Chondrocyte (in vitro differentiated cells): Measurements from ENCODE around the gene RALGPS1. TPM values are rescaled to one million over a fixed set of nuclear protein-coding genes. Genes with fewer than 3 reads are reported as not detected.

Experiments
- DNase-seq: peaks from one replicate; pipeline ENCODE4 v3.0.0; 2021; ENCODE audit warnings: mixed read lengths, low spot score
- H3K27ac Mint-ChIP-seq: one replicate; pipeline ENCODE4 v1.8.0; 2021; ENCODE audit warnings: mild to moderate bottlenecking, moderate library complexity, mixed read lengths; ENCODE audit not compliant: unreplicated experiment
- H3K27me3 Mint-ChIP-seq: 2 replicates; pipeline ENCODE4 v1.8.0; 2021; ENCODE audit warnings: low read depth, mixed read lengths
- H3K36me3 Mint-ChIP-seq: 2 replicates; pipeline ENCODE4 v1.8.0; 2021; ENCODE audit warnings: low read depth, mixed read lengths
- H3K4me1 Mint-ChIP-seq: 2 replicates; pipeline ENCODE4 v1.8.0; 2021; ENCODE audit warnings: low read depth, mild to moderate bottlenecking, mixed read lengths
- H3K4me3 Mint-ChIP-seq: one replicate; pipeline ENCODE4 v1.8.0; 2021; ENCODE audit warnings: mild to moderate bottlenecking, moderate library complexity, mixed read lengths; ENCODE audit not compliant: unreplicated experiment
- H3K9me3 Mint-ChIP-seq: 2 replicates; pipeline ENCODE4 v1.8.0; 2021; ENCODE audit warnings: low read depth, mixed read lengths
- total RNA-seq: library from RNA; stranded (reverse); gene quantifications from 3 replicates; pipeline ENCODE4 v1.2.1, GENCODE V29; 2021
- TF ChIP-seq, protein P1 (sequence below): fragments of 200-600 bp; sonication (generic); IDR thresholded peaks from 2 replicates; pipeline ENCODE4 v1.5.0; 2021; ENCODE audit warnings: antibody characterized with exemption, mild to moderate bottlenecking, moderate library complexity

RALGPS1 gene
- total RNA-seq, 1 donor from 2014 or later: 8.1 TPM

DNA sequence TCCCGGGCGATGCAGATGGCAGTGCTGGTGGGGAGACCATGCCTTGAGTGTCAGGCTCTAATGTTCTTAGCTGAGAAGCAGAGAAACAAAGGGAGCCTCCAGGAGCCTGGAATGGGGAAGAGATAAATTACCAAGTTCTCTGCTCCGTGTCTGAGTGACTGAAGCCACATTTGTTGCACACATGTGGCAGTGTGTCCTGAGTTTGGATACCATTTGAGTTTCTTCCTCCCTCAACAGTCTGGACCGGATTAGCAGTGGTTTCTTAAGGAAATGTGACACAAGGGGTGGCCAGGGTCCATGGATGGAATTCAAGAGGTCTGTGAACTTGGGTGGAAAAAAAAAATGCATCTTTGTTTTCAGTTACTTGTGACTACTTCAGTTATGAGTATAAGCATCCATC, 299.3 kb downstream of the RALGPS1 start:
- Mint-ChIP-seq H3K4me3 (no peak overlapping the region), H3K4me1 (peaks cover 6% of the 10 kb centered on the region), H3K9me3 (no peaks in the 10 kb centered on the region), H3K36me3 (no peaks in the 10 kb centered on the region), H3K27me3 (peaks cover 4% of the 10 kb centered on the region), H3K27ac (no peak overlapping the region)
- no peak for DNase-seq
- TF ChIP-seq, protein P1, sequence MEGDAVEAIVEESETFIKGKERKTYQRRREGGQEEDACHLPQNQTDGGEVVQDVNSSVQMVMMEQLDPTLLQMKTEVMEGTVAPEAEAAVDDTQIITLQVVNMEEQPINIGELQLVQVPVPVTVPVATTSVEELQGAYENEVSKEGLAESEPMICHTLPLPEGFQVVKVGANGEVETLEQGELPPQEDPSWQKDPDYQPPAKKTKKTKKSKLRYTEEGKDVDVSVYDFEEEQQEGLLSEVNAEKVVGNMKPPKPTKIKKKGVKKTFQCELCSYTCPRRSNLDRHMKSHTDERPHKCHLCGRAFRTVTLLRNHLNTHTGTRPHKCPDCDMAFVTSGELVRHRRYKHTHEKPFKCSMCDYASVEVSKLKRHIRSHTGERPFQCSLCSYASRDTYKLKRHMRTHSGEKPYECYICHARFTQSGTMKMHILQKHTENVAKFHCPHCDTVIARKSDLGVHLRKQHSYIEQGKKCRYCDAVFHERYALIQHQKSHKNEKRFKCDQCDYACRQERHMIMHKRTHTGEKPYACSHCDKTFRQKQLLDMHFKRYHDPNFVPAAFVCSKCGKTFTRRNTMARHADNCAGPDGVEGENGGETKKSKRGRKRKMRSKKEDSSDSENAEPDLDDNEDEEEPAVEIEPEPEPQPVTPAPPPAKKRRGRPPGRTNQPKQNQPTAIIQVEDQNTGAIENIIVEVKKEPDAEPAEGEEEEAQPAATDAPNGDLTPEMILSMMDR: no peak

DNA sequence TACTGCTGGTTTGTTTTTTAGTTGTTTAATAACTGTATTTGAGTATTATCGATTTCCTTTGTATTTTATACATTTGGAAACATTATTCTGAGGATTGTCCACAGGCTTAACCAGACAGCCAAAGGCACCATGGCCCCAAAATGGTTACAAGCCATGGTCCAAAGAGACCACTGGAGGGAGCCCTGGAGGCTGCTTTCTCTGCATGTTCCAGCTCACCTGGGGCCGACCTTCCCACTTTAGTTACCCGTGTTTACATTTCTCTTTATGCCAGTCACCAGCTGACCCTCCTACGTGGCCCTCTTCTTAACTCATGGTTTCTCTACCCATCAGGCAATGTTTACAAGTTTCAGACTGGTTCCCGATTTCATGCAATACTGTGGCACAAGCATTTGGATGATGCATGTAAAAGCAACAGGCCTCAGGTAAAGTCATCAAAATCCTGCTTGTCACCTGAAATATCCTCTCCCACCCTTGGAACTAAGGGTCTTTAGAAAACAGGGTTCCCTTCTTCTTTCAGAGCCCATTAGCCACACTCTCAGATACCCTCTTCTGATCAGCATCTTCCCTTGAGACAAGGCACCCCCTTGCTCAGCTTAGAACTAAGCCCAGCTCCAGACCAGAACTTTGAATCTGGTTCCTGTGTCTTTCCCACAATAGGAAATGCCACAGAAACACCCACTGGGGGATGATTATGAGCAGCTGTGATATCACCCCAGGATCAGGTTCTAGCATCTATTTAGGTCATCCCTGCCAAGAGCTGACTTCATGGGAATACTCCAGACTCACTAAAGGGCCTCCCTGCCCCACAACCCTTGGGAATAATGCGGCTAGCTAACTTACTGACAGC, 300.1 kb downstream of the RALGPS1 start:
- Mint-ChIP-seq H3K36me3 (no peaks in the 10 kb centered on the region), H3K4me1 (peaks cover 6% of the 10 kb centered on the region), H3K9me3 (no peaks in the 10 kb centered on the region), H3K4me3 (no peak overlapping the region), H3K27me3 (peaks cover 4% of the 10 kb centered on the region), H3K27ac (no peak overlapping the region)
- DNase-seq: no peak
- TF ChIP-seq, protein P1: peak; percentile 88

DNA sequence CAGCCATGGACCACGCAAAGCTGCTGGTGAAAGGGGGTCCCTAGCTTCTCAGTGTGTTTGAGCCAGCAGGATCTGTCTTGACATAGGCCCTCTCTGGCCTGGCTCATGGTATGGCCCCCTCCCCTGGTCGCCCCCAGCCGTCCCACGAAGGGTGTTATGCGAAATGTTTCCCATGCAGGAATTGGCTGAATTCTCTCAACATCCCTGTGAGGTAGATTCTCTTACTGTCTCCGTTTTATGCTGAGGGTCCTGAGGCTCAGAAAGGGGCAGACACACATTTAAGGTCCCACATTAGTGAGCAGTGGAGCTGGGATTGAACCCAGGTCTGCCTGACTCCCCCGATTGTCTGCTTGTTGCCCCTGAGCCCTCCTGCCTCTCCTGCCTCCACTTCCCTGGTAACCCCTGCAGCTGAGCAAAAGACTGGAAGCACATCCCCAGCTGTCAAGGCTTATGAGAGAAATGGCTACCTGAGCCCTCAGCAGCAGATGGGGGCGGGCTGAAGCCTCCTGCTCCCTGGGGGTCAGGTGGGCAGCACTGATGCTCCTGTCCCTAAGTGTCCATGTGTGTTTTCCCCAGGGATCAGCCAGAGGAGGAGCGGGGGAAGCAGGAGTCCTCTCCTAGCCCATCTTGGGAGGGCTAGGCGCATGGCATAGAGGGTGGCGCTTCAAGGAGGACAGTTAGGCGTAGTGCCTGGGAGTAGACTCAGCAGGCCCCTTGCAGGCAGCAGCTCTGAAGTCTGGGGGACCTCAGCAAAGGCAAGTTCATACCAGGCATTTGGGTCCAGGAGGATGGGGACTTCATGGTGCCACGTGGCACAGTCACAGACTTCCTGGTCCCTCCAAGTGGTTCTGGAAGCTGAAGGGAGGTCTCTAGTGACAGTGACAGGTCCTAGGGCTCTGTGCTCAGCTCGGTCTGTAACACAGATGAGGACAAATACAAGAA, 301.0 kb downstream of the RALGPS1 start:
- H3K27ac Mint-ChIP-seq: no peak overlapping the region
- TF ChIP-seq, protein P1: no peak
- DNase-seq: no peak
- no peaks in the 10 kb centered on the region for H3K36me3 Mint-ChIP-seq
- no peak overlapping the region for H3K4me3 Mint-ChIP-seq
- H3K9me3 Mint-ChIP-seq: no peaks in the 10 kb centered on the region
- H3K4me1 Mint-ChIP-seq: peaks cover 6% of the 10 kb centered on the region
- H3K27me3 Mint-ChIP-seq: peaks cover 2% of the 10 kb centered on the region

DNA sequence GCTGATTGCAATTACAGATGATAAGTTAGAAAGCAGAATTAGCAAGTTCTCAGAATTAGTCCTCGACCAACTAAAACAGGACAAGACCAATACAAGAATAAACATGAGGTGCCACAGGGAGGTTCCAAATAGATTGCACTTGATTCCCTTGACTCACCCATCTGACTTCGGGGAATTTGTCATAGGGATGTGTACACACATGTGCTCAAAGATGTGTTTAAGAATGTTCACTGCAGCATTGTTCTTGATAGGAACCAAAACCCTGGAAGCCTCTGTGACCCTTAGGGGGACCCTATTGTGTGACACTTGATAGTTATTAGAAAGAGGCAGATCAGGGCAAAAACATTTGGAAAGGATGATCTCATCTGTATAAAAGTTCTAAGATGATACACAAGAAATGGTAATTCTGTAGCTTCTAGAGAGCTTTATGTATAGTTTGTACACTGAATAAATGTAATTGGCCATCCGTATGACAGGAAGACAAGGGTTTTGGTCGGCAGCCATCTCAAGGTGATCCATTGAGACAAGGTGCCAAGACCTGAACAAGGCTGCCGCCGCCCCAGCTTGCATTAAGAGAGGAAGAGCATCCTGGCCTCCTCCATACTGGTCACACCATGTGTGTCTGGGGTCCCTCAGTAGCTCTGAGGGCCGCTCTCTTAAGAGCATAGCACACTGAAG, 301.8 kb downstream of the RALGPS1 start:
- DNase-seq: no peak
- Mint-ChIP-seq H3K4me1 (peaks cover 6% of the 10 kb centered on the region), H3K27ac (no peak overlapping the region), H3K4me3 (no peak overlapping the region), H3K27me3 (peaks cover 2% of the 10 kb centered on the region), H3K36me3 (no peaks in the 10 kb centered on the region), H3K9me3 (no peaks in the 10 kb centered on the region)
- TF ChIP-seq, protein P1: no peak

DNA sequence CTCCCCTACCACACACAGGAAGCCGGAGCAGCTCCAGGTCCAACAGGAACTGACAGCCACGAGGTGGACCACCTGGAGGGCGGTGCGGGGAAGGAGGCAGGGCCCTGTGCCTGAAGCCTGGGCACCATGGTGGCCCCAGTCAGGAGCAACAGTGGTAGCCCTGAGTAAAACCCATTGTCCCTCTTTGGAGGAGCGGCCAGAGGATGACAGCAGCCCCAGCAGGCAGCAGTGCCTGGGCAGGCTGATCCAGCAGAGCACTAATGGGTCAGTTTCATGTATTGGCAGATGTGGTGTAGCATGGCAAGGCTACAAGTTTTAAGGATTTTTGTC, 302.3 kb downstream of the RALGPS1 start:
- Mint-ChIP-seq H3K4me1 (peaks cover 6% of the 10 kb centered on the region), H3K27me3 (peaks cover 2% of the 10 kb centered on the region), H3K9me3 (no peaks in the 10 kb centered on the region), H3K4me3 (no peak overlapping the region), H3K27ac (no peak overlapping the region), H3K36me3 (no peaks in the 10 kb centered on the region)
- TF ChIP-seq, protein P1: no peak
- DNase-seq: no peak
